ENCODE measurements around the gene OSBP2.

OSBP2 gene

DNA sequence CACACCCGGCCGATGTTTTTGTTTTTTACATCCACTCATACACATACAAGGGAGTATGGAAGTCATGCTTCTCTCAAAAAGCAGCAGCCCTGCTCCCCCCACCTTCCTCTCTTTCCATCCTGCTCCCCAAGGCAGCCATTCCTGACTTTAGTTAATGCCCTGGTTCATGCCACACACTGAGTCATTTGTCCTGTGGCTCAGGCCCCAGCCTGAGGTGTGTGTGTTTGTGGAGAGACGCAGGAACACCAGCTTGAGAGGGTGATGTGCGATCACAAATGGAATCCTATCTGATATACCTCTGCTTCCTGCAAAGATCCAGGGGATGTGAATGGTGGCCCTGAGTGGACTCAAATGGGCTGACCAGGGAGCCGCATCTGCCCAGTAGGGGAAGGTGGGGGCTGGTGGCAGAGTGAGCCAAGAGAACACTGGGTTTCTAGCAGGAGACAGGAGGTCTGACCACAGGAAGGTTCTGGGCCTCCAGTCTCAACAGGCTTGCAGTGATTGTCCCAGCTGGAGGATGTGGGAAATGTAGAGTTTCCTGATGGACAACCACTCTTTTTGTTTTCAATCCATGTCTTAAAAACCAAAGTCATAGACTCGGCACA lies 86.7 kb downstream of the OSBP2 start:
- intact Hi-C loops (cut with DNase I) = no loop called here
- no peak for DNase-seq

DNA sequence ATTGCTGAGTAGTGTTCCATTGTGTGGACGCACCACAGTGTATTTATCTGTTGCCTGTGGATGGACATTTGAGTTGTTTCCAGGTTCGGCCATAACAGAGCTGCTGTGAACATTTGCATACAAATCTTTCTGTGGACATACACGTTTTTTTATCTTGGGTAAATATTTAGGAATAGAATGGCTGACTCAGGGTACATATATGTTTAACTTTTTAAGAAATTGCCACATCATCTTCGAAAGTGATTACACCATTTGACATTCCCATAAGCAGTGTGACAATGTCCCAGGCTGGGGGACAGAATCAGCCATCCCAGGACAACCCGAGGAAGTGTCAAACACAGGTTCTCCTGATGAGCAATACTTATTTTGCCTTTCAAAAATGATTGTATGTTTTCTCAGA lies 87.9 kb downstream of the OSBP2 start:
- intact Hi-C loops (cut with DNase I) = no loop called here
- DNase-seq = no peak

DNA sequence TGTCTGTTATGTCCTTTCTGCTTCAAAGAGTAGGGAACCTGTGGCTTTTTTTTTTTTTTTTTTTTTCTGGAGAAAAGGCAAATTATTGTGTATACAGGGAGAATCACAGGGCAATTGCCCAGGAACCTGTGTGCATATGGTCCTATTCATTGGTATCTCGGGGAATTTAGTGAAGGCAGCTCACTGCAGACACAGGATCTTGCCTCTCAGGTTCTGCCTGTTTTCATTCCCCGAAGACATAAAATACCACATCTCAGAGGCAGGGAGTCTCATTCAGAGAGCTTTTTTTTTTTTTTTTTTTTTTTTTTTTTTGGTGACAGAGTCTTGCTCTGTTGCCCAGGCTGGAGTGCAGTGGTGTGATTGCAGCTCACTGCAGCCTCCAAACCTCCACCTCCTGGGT lies 88.3 kb downstream of the OSBP2 start:
- intact Hi-C loops (cut with DNase I) = no loop called here
- DNase-seq = no peak

DNA sequence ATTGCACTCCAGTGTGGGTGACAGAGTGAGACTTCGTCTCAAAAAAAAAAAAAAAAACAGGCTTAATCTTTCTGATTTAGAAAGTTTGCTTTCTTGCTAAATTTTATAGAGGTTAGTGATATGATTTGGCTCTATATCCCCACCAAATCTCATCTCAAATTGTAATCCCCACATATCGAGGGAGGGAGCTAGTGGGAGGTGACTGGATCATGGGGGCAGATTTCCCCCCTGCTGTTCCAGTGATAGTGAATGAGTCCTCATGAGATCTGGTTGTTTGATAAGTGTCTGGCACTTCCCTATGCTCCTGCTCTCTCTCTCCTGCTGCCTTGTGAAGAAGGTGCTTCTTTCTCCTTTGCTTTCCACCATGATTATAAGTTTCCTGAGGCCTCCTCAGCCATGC lies 90.9 kb downstream of the OSBP2 start:
- intact Hi-C loops (cut with DNase I) = no loop called here
- no peak for DNase-seq

DNA sequence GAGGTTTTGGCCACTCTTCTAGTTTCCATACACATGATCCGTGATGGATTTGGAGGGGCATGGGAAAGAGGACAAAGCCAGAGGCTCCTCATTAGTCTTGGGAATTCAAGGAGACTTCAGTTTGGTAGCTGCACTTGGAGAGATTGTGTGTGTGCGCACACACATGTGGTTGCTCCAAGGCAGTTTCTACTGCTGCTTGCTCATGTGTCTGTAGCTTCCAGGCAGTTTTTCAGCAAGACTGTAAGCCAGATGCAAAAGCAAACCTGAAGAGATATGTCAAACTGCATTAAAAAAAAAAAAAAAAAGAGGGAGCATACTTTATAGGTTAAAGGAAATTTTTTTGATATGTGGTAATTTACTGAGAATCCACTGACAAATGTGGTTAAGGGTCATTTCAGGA lies 95.7 kb downstream of the OSBP2 start:
- intact Hi-C loops (cut with DNase I) = no loop called here

DNA sequence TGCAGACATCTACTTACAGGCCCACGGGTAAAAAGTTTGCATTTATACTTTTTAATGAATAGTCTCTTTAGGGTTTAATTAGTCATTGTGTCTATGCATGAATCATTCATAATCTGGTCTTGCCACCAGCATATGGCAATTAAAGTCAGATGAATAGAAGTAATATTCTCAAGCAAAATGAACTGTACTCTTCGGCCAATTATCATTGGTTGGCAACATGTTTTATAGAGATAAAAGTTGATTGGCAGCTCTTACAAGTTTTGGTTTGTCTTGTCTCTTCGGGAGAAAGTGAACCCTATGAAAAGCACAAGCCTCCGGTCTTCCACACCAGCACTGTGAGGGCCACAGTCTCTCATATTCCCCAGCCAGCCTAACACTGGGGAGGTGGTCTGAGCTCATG lies 97.8 kb downstream of the OSBP2 start:
- intact Hi-C loops (cut with DNase I) = no loop called here

More for the DNA sequence above, 95.7 kb downstream of the OSBP2 start:
- DNase-seq = no peak

DNA sequence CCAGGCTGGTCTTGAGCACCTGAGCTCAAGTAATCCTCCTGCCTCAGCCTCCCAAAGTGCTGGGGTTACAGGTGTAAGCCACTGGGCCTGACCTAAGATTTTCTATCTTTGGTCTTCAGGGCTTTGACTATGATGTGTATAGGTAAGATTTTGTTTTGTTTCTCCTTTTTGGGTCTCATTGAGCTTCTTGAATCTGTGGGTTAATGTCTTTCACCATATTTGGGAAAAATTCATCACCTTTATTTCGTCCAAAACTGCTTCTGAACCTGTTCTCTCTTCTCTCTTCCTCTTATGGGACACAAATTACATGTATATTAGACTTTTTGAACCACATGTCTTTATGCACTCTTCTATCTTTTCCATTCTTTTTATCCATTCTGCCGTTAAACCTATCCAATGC lies 100.4 kb downstream of the OSBP2 start:
- intact Hi-C loops (cut with DNase I) = no loop called here
- no peak for DNase-seq

More for the DNA sequence above, 97.8 kb downstream of the OSBP2 start:
- DNase-seq = no peak

DNA sequence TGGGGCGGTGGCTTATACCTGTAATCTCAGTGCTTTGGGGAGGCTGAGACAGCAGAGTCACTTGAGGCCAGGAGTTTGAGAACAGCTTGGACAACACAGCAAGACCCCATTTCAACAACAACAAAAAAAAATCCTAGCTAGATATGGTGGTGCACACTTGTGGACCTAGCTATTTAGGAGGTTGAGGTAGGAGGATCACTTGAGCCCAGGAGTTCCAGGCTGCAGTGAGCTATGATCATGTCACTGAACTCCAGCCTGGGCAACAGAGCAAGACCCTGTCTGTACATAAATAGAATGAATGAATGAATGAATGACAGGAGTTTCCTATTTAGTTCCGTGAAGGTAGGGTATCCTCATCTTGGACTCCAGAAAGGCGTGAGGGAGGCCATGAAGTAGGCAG lies 107.0 kb downstream of the OSBP2 start:
- intact Hi-C loops (cut with DNase I) = no loop called here

DNA sequence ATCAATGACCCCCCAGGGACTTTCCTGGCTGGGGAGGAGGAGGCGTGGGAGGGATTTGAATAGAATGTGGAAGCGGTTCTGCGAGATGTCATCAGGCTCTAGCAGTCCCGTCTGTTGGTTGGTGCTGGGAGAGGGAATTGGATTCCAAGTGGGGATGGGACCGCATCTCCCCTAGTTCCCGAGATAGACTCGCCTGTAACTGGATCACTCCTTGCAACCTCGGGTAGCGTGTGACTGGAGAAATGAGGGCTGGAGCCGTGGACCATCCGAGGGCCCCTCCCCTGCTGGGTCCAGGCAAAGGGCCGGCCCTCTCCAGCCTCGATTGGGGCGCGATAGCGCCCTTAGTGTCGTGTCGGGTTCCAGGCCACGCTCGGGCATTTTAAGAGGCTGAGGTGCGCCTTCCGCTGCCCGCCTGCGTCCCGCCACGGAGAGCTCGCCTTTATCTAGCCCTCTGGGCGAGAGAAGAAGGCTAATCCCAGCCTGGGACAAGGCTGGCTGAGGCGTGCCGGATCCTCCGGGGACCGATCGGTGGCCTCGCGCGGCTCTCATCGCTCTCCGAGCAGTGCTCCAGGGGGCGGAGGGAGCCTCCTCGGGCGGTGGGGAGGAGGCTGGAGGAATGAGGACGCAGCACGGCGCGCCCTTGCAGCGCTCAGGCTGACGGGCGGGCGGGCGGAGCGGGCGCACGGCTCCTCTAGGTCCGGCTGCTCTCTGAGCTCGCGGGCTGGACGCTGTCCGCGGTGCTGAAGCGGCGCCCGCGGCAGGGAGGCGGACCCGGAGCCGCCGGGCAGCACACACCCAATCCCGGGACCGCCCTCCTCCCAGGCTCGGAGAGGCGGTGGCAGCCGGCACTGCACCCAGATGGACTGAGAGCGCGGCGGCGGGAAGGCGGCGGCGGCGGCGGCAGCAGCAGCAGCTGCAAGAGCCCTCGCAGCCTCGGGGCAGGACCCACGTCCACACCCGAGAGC lies 107.8 kb downstream of the OSBP2 start:
- DNase-seq = peak; percentile 29 to 90 (median 78)
- intact Hi-C loops (cut with DNase I) = no loop called here

More for the DNA sequence above, 107.0 kb downstream of the OSBP2 start:
- DNase-seq = no peak

DNA sequence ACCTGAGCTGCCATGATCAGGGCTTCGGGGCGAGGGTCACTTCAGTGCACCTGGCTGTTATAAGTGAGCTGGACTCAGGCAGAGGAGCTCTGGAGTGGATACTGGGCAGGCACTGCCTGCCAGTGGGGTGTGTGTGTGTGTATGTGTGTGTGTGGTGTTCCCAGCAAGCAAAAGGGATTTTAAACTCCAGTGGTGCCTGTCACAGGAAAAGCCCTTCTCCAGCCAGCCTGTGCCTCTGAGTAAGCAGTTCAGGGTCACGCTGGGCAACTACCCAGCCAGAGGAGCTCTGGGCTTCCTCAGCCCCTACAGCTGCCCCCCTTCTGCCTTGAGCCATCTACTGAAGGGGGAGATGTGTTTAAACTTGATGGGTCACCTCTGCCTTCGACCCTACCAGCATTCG lies 109.0 kb downstream of the OSBP2 start:
- intact Hi-C loops (cut with DNase I) = no loop called here
- DNase-seq = no peak

DNA sequence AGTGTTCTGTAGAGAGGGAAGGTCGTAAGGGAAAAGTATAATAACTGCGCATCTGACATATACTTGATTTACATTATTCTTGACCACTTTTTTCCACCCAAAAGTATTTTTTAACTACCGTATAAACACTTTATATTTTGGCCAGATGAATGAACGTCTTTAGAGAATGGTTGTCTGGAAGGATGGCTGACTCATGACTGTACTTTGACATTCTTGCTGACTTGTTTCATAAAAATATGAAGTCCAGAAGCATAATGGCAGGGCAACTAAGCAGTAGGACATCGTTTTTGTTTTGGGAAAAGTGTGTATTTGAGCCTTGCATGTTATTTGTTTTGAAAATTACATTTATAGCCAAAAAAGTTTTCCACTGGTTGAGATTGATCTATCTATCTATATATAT lies 110.0 kb downstream of the OSBP2 start:
- intact Hi-C loops (cut with DNase I) = no loop called here
- DNase-seq = no peak

DNA sequence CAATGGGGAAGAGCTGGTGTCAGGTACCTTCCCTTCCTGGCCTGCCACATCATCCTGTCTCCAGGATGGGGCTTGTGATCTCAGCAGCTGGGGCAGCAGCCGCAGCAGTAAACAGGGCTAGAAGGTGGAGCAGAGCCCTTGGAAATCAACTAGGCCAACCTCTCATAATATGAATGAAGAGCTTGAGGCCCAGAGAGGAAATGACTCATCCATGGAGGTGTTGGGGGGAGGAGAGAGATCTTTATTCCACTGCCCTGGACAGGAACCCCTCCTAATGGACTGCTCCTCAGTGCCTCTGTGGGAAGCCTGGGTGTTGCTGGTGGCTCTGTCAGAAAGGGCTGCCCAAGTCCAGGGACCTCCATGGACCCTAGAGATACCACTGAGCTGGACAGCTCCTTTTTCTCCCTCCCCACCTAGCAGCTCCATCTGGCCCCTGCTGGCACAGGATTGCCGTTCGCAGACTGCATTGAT lies 111.8 kb downstream of the OSBP2 start:
- DNase-seq = no peak
- intact Hi-C loops (cut with DNase I) = no loop called here

DNA sequence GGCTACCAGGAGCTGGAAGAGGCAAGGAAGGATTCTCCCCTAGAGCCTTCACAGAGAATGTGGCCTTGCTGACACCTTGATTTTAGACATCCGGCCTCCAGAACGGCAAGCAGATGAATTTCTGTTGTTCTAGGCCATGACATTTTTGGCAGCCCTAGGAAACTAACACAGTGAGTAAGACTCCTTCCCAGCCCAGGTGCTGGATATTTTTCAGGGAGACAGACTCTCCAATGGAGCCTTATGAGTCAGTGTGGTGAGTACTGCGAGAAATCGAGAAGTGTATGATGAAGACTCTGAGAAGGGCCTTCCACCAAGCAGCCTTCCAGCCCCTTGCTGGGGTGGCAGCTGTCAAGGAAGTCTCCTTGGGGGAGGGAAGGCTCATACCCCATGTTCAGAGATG lies 114.4 kb downstream of the OSBP2 start:
- intact Hi-C loops (cut with DNase I) = no loop called here
- no peak for DNase-seq

DNA sequence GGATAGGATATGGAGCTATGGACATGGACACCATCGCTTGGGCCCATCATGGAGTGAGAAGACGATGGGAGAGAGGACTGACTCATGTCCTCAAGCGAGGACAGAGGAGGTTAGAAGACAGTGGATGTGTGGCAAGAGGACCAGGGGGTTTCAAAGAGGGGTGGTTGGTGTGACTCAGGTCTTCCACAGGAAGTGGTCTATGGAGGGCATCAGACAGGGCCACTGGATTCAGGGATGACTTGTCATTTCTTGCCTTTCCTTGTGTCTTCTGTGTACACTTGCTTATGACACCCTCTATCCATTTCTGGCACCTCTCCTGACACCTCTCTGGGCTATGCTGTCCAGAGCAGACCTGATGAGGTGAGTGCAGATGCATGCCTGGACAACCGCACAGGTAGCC lies 115.4 kb downstream of the OSBP2 start:
- no peak for DNase-seq
- intact Hi-C loops (cut with DNase I) = no loop called here

DNA sequence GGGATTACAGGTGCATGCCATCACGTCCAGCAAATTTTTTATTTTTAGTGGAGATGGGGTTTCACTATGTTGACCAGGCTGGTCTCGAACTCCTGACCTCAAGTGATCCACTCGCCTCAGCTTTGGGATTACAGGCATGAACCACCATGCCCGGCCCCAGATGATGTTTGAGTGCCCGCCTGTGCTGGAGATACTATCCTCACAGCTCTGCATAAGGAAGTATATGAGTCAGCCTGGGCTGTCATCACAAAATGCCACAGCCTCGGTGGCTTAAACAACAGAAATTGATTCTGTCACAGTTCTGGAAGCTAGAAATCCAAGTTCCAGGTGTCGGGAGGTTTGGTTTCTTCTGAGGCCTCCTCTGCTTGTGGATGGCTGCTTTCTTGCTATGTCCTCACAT lies 119.3 kb downstream of the OSBP2 start:
- DNase-seq = peak in 2 of 42 donors; percentile 9 to 48
- intact Hi-C loops (cut with DNase I) = no loop called here

DNA sequence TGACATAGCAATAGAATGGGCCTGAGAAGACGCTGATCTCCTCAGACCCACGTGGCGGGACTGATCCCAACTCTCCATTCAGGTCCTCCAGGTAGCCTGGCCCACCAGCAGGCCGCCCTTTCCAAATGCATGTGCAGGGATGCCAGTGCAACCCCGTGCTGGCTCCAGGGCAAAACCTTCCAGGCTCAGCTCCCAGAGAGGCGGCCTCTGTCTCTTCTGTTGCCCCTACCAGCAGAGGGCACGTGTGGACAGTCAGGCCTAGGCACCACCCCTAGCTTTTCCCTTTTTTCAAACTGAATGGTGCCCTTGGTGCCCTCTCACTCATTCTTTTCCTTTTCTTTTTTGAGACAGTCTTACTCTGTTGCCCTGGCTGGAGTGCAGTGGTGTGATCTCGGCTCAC lies 121.7 kb downstream of the OSBP2 start:
- intact Hi-C loops (cut with DNase I) = no loop called here
- DNase-seq = peak in 2 of 42 donors; percentile 7 to 34

DNA sequence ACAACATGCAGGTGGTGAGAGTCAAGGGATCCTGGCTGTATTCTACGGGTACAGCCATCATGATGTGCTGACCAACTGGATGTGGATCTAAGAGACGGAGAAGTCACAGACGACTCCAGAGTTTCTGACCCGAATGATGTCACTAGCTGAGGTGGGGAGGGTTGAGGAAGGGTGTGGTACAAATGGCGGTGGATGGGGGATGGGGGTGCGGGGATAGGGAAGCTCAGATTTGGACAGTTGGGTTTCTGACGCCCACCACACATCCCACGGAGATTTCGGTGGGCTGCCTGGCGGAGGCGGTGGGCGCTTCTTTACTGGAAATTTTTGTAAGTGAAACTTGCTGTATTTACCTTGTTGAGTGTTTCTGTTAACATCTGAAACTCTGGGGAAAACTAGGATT lies 126.7 kb downstream of the OSBP2 start:
- peak in 2 of 42 donors; percentile 6 to 25 for DNase-seq
- intact Hi-C loops (cut with DNase I) = no loop called here

DNA sequence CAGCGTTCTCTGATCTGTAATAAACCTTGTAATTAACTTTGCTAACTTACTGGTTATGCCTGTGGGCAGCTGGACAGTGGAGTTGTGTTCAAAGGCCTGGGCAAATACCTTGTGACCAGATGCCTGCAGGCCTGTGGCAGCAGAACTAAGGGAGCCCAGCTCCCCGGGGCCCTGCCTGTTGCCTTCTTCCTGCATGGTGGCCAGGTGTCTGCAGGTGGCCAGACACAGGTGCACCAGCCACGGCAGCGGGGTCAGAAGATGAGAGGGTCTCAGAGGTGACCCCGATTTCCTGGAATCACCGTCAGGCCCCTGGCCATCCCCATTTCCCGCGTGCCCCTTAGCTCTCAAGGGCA lies 127.2 kb downstream of the OSBP2 start:
- intact Hi-C loops (cut with DNase I) = no loop called here
- DNase-seq = peak in 1 of 42 donors; percentile 24

DNA sequence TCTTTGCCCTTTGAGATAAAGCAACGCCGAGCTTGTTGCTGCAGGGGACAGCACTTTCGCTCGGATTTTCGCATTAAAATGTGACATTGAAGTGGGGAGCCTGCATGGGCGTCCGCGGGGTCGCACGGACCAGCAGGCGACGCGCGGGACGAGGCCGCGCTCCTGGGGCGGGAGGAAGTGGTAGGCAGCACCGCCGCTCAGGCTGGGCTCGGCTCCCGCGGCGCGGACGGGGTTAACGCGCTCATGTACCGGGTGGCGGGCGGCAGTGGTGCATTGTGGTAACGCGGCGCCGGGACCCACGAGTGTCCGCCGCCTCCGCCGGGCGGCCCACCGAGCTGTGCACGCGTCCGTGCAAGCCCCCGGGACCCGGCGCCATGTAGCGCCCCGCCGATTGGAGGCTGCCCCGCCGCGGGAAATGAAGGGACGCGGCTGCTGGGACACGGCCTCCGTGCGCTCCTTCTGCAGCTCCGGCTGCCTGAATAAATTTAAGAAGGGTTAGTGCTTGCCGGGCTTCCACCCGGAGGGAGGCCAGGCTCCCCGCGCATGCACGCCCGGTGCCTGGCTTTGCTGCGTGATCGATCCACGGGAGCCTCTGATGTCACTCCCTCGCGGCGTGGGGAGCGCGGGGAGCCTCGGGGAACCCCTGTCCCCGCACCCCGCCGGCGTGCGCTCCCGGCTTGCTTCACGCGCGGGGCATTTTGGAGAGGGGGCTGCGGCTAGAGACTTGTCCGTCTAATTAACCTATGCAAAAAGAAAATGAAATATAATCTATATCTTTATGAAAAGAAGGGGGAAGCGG lies 127.7 kb downstream of the OSBP2 start:
- DNase-seq = peak in 31 of 42 donors; percentile 18 to 69 (median 46)
- intact Hi-C loops (cut with DNase I) = no loop called here

DNA sequence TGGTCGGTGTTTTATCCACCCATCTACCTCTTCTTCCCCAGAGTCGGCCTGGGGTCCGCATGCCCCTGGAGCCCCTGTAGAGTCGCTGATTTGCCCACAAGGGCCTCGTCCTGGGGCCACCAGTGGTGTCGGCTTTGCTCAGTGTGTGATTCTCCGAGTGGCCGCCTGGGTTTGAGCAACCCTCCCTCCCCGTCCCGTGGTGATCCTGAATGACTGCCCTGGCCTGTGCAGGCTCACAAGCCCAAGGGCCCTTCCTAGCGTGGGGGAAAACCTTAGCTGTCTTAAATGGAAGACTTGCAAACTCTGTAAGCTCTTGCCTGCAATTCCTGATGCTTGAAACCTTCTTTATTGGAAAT lies 128.3 kb downstream of the OSBP2 start:
- peak in 2 of 42 donors; percentile 24 to 41 for DNase-seq
- intact Hi-C loops (cut with DNase I) = no loop called here

All from head of caudate nucleus (tissue), 42 donors.